HCEC 1CT (cell line): ENCODE data around the gene SUCLG1.

Experiments
- DNase-seq: peaks from one replicate; pipeline ENCODE4 v3.0.0-alpha.2; 2017

The SUCLG1 gene

GRCh38 chr2:84460670-84461069 lies 1.6 kb upstream of the SUCLG1 start:
- DNase-seq = no peak

- no peak for DNase-seq
These were observed 907 bp upstream of the SUCLG1 start for GRCh38 chr2:84459944-84460429.

GRCh38 chr2:84458551-84459017 lies 496 bp downstream of the SUCLG1 start:
- peak; percentile 15 for DNase-seq

- no peak for DNase-seq
These were observed 1.4 kb downstream of the SUCLG1 start for GRCh38 chr2:84457686-84458085.

GRCh38 chr2:84456156-84456555 lies 2.9 kb downstream of the SUCLG1 start:
- DNase-seq = no peak

GRCh38 chr2:84454581-84454980 lies 4.5 kb downstream of the SUCLG1 start:
- no peak for DNase-seq

- no peak for DNase-seq
These were observed 6.5 kb downstream of the SUCLG1 start for GRCh38 chr2:84452624-84453023.

GRCh38 chr2:84451579-84451978 lies 7.5 kb downstream of the SUCLG1 start:
- DNase-seq = no peak

GRCh38 chr2:84450288-84451227 lies 8.5 kb downstream of the SUCLG1 start:
- no peak for DNase-seq

- DNase-seq = no peak
These were observed 9.4 kb downstream of the SUCLG1 start for GRCh38 chr2:84449711-84450110.

GRCh38 chr2:84449055-84449454 lies 10.0 kb downstream of the SUCLG1 start:
- DNase-seq = no peak

GRCh38 chr2:84443477-84443876 lies 15.6 kb downstream of the SUCLG1 start:
- DNase-seq = no peak

GRCh38 chr2:84442888-84443287 lies 16.2 kb downstream of the SUCLG1 start:
- DNase-seq = no peak

- DNase-seq = no peak
These were observed 17.6 kb downstream of the SUCLG1 start for GRCh38 chr2:84441505-84441904.

- DNase-seq = no peak
These were observed 18.0 kb downstream of the SUCLG1 start for GRCh38 chr2:84441036-84441435.

GRCh38 chr2:84435345-84436025 lies 23.6 kb downstream of the SUCLG1 start:
- DNase-seq = peak; percentile 48

- no peak for DNase-seq
These were observed 29.8 kb downstream of the SUCLG1 start for GRCh38 chr2:84429328-84429727.

- peak; percentile 64 for DNase-seq
These were observed 31.6 kb downstream of the SUCLG1 start for GRCh38 chr2:84427235-84428138.

GRCh38 chr2:84425310-84425709 lies 33.8 kb downstream of the SUCLG1 start:
- DNase-seq = no peak

GRCh38 chr2:84424152-84424551 lies 34.9 kb downstream of the SUCLG1 start:
- peak; percentile 20 for DNase-seq

GRCh38 chr2:84421791-84422190 lies 37.3 kb downstream of the SUCLG1 start:
- DNase-seq = no peak

GRCh38 chr2:84421197-84421596 lies 37.9 kb downstream of the SUCLG1 start:
- no peak for DNase-seq
